WTC11 (cell line): ENCODE data around the gene GTPBP1.

Experiments
- CTCF ChIP-seq: fragments of 200-600 bp; IDR thresholded peaks from 2 replicates; pipeline ENCODE4 v1.8.0; 2022; ENCODE audit warnings: antibody characterized with exemption
- E2F5 ChIP-seq: sonication (generic); formaldehyde crosslinking; IDR thresholded peaks from 2 replicates; pipeline ENCODE4 v1.8.1; 2022; ENCODE audit warnings: mild to moderate bottlenecking, moderate library complexity, missing genetic modification reagents
- MAX ChIP-seq: sonication (generic); formaldehyde crosslinking; IDR thresholded peaks from 2 replicates; pipeline ENCODE4 v1.8.0; 2022; ENCODE audit warnings: mild to moderate bottlenecking, missing genetic modification reagents
- NFYB ChIP-seq: sonication (generic); formaldehyde crosslinking; conservative IDR thresholded peaks from 2 replicates; pipeline ENCODE4 v1.8.0; 2022; ENCODE audit warnings: low read depth, missing genetic modification reagents
- PRRX2 ChIP-seq: fragments of 250-450 bp; sonication (Bioruptor Pico); IDR thresholded peaks from 2 replicates; pipeline ENCODE4 v1.8.0; 2021; ENCODE audit warnings: mild to moderate bottlenecking
- TEAD4 ChIP-seq: sonication (generic); formaldehyde crosslinking; IDR thresholded peaks from 2 replicates; pipeline ENCODE4 v1.8.0; 2022; ENCODE audit warnings: mild to moderate bottlenecking, missing genetic modification reagents
- TP53 ChIP-seq: sonication (generic); formaldehyde crosslinking; IDR thresholded peaks from 2 replicates; pipeline ENCODE4 v1.8.1; 2023; ENCODE audit warnings: mild to moderate bottlenecking, missing genetic modification reagents
- TF ChIP-seq, protein P1 (sequence below): sonication (generic); formaldehyde crosslinking; conservative IDR thresholded peaks from 2 replicates; pipeline ENCODE4 v1.8.1; 2022; ENCODE audit warnings: mild to moderate bottlenecking, missing genetic modification reagents
- TF ChIP-seq, protein P2 (sequence below): sonication (generic); formaldehyde crosslinking; IDR thresholded peaks from 2 replicates; pipeline ENCODE4 v1.8.1; 2022; ENCODE audit warnings: low read depth, mild to moderate bottlenecking, moderate library complexity, missing genetic modification reagents, borderline replicate concordance

GRCh38 chr22:38740116-38740723 is 34.5 kb downstream of the GTPBP1 start:
- TF ChIP-seq NFYB (CRISPR knock-in tag) (no peak), E2F5 (CRISPR knock-in tag) (no peak), MAX (no peak), TP53 (CRISPR knock-in tag) (no peak), TEAD4 (no peak), CTCF (no peak), PRRX2 (CRISPR knock-in tag) (no peak)
- TF ChIP-seq, protein P1, sequence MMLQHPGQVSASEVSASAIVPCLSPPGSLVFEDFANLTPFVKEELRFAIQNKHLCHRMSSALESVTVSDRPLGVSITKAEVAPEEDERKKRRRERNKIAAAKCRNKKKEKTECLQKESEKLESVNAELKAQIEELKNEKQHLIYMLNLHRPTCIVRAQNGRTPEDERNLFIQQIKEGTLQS (CRISPR knock-in tag) = no peak
- TF ChIP-seq, protein P2, sequence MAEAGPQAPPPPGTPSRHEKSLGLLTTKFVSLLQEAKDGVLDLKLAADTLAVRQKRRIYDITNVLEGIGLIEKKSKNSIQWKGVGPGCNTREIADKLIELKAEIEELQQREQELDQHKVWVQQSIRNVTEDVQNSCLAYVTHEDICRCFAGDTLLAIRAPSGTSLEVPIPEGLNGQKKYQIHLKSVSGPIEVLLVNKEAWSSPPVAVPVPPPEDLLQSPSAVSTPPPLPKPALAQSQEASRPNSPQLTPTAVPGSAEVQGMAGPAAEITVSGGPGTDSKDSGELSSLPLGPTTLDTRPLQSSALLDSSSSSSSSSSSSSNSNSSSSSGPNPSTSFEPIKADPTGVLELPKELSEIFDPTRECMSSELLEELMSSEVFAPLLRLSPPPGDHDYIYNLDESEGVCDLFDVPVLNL (CRISPR knock-in tag) = no peak
